A673 (cell line): Measurements from ENCODE around the gene ATG3. TPM values are rescaled to one million over a fixed set of nuclear protein-coding genes. Genes with fewer than 3 reads are reported as not detected.
A peak's percentile ranks its signal among the peaks of the same experiment; 100 is the strongest.

Experiments used
- BruUV-seq: library from RNA; stranded (reverse); fragments of 400-500 nt; replicated peaks from 2 replicates; lab custom pipeline; 2021; lab: Mats Ljungman, UMichigan
- CTCF ChIA-PET: fragments of 300-600 bp; sonication (Branson Sonifier 250); formaldehyde crosslinking; loops from one replicate; lab custom pipeline; 2022; ENCODE audit warnings: antibody characterized with exemption; lab: Charles Lee
- POLR2A ChIA-PET: fragments of 300-600 bp; sonication (Branson Sonifier 250); formaldehyde crosslinking; loops from one replicate; lab custom pipeline; 2022; ENCODE audit warnings: antibody characterized with exemption; ENCODE audit not compliant: low non-redundant PET; lab: Charles Lee
- DNase-seq: peaks from one replicate; pipeline ENCODE4 v3.0.0-alpha.2; 2015; ENCODE audit warnings: low spot score
- H3K27ac ChIP-seq: fragments of 200-600 bp; sonication (generic); 2 replicates; pipeline ENCODE4 v1.5.1; 2016; ENCODE audit warnings: mixed run types, low read depth, mild to moderate bottlenecking, mixed read lengths, antibody characterized with exemption, low read length; ENCODE audit not compliant: poor library complexity, severe bottlenecking
- H3K27me3 ChIP-seq: fragments of 200-600 bp; sonication (generic); replicated peaks from 2 replicates; pipeline ENCODE4 v1.6.1; 2017; ENCODE audit warnings: mixed run types, low read depth, mild to moderate bottlenecking, mixed read lengths, antibody characterized with exemption, low read length; ENCODE audit not compliant: insufficient read depth, poor library complexity
- H3K36me3 ChIP-seq: fragments of 200-600 bp; sonication (generic); 2 replicates; pipeline ENCODE4 v1.6.1; 2016; ENCODE audit warnings: mixed run types, mild to moderate bottlenecking, mixed read lengths, antibody characterized with exemption, low read length; ENCODE audit not compliant: insufficient read depth, poor library complexity, severe bottlenecking
- H3K4me1 ChIP-seq: fragments of 200-600 bp; sonication (generic); 2 replicates; pipeline ENCODE4 v1.6.1; 2017; ENCODE audit warnings: mixed run types, mild to moderate bottlenecking, mixed read lengths, antibody characterized with exemption, low read length; ENCODE audit not compliant: insufficient read depth, poor library complexity, severe bottlenecking
- H3K4me3 ChIP-seq: fragments of 200-600 bp; sonication (generic); 2 replicates; pipeline ENCODE4 v1.5.1; 2016; ENCODE audit warnings: low read depth, mixed run types, mild to moderate bottlenecking, mixed read lengths, low read length; ENCODE audit not compliant: poor library complexity, severe bottlenecking
- H3K9me3 ChIP-seq: fragments of 200-600 bp; sonication (generic); 2 replicates; pipeline ENCODE4 v1.6.1; 2016; ENCODE audit warnings: mixed run types, low read depth, mild to moderate bottlenecking, mixed read lengths, antibody characterized with exemption, low read length; ENCODE audit not compliant: poor library complexity, severe bottlenecking
- CTCF ChIP-seq: fragments of 300-800, 200-600 bp; sonication (generic); conservative IDR thresholded peaks from 2 replicates; pipeline ENCODE4 v1.5.1; 2017; ENCODE audit warnings: low read depth, mild to moderate bottlenecking, antibody characterized with exemption, low read length, moderate library complexity, mixed read lengths
- EZH2 ChIP-seq: fragments of 200-600 bp; sonication (generic); IDR thresholded peaks from 2 replicates; pipeline ENCODE4 v1.6.1; 2017; ENCODE audit warnings: borderline replicate concordance, low read depth, mild to moderate bottlenecking, mixed read lengths, antibody characterized with exemption, low read length; ENCODE audit not compliant: poor library complexity, severe bottlenecking
- intact Hi-C: fragments of 100-400 bp; cut with micrococcal nuclease; formaldehyde crosslinking; loops from one replicate; pipeline ENCODE4 v1.10.0; 2022; ENCODE audit not compliant: unreplicated experiment
- total RNA-seq: library from RNA; stranded (reverse); gene quantifications from 2 replicates; pipeline ENCODE4 v1.2.3, GENCODE V29; 2021

Gene ATG3
- total RNA-seq, 1 experiment from 2014 or later, result 54.5 TPM

- BruUV-seq, result no TSS peak
- peaks cover 16% of the 10 kb centered on the region for H3K36me3 ChIP-seq
- H3K27ac ChIP-seq, result no peak overlapping the region
- intact Hi-C loops, result no loop called here
- H3K4me3 ChIP-seq, result no peak overlapping the region
- ChIA-PET POLR2A (no interaction called here), CTCF (no interaction called here)
- no peaks in the 10 kb centered on the region for H3K27me3 ChIP-seq
- TF ChIP-seq EZH2, result no peak
- no peak for TF ChIP-seq CTCF
- no peak for DNase-seq
- H3K4me1 ChIP-seq, result no peaks in the 10 kb centered on the region
- H3K9me3 ChIP-seq, result no peaks in the 10 kb centered on the region
Measured at GRCh38 chr3:112546216-112546759, 15.5 kb downstream of the ATG3 start.

- intact Hi-C loops, result no loop called here
- Histone ChIP-seq H3K27ac (no peak overlapping the region), H3K9me3 (no peaks in the 10 kb centered on the region), H3K27me3 (no peaks in the 10 kb centered on the region), H3K4me3 (no peak overlapping the region), H3K4me1 (no peaks in the 10 kb centered on the region), H3K36me3 (peaks cover 15% of the 10 kb centered on the region)
- TF ChIP-seq EZH2, result no peak
- TF ChIP-seq CTCF, result no peak
- CTCF ChIA-PET, result interaction anchor here (0.6 kb wide), 1 partner anchor 207 kb away, joined by 3 read pairs; no protein-coding TSS in a partner anchor
- DNase-seq, result no peak
- POLR2A ChIA-PET, result no interaction called here
- no TSS peak for BruUV-seq
Measured at GRCh38 chr3:112539825-112540650, 21.7 kb downstream of the ATG3 start.

- Histone ChIP-seq H3K36me3 (peaks cover 29% of the 10 kb centered on the region), H3K9me3 (no peaks in the 10 kb centered on the region), H3K27ac (no peak overlapping the region), H3K27me3 (no peaks in the 10 kb centered on the region), H3K4me1 (no peaks in the 10 kb centered on the region), H3K4me3 (no peak overlapping the region)
- POLR2A ChIA-PET, result no interaction called here
- DNase-seq, result peak; percentile 52
- BruUV-seq, result no TSS peak
- intact Hi-C loops, result loop anchor here (5.0 kb wide), 1 partner anchor 239 kb away; the partner anchor contains the start of gene SLC9C1
- CTCF ChIA-PET, result interaction anchor here (1.0 to 1.1 kb wide), 2 partner anchors 238 to 394 kb away, joined by 3 to 5 read pairs; partner anchors contain the start of gene SLC9C1
- TF ChIP-seq CTCF, result peak; percentile 70
- TF ChIP-seq EZH2, result no peak
Measured at GRCh38 chr3:112531358-112531781, 30.4 kb downstream of the ATG3 start.
